ENCODE measurements around the gene CD247.

CD247 gene

DNA sequence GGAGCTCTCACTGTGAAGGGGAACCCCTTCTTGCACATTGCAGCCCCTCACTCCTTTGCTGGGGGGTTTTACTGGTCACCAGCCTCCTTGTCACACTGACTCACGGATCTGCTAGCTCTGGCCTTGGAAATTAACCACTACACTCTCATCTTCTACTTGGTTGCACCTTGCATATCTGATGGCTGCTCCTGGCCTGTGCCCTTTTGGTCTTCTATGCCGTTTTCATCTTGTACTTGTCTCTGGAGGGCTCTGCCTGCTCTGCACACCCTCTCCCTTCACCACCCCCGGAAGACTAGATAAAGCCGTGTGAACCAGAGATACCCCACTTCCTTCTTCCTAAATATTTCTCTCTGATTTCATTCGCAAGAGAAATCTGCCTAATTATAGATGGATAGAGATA lies 44.6 kb downstream of the CD247 start:
- in situ Hi-C loops (cut with HindIII; ENCODE audit: low sequenced_read_pairs), result no loop called here
- TF ChIP-seq, protein P1, sequence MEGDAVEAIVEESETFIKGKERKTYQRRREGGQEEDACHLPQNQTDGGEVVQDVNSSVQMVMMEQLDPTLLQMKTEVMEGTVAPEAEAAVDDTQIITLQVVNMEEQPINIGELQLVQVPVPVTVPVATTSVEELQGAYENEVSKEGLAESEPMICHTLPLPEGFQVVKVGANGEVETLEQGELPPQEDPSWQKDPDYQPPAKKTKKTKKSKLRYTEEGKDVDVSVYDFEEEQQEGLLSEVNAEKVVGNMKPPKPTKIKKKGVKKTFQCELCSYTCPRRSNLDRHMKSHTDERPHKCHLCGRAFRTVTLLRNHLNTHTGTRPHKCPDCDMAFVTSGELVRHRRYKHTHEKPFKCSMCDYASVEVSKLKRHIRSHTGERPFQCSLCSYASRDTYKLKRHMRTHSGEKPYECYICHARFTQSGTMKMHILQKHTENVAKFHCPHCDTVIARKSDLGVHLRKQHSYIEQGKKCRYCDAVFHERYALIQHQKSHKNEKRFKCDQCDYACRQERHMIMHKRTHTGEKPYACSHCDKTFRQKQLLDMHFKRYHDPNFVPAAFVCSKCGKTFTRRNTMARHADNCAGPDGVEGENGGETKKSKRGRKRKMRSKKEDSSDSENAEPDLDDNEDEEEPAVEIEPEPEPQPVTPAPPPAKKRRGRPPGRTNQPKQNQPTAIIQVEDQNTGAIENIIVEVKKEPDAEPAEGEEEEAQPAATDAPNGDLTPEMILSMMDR (IDR thresholded peaks at IDR 0.05; ENCODE audit: low read depth, low read length), result no peak
- H3K4me3 ChIP-seq (ENCODE audit: low read depth, low read length), result no peak overlapping the region
- no peak for DNase-seq (ENCODE audit: low read depth, low spot score)

DNA sequence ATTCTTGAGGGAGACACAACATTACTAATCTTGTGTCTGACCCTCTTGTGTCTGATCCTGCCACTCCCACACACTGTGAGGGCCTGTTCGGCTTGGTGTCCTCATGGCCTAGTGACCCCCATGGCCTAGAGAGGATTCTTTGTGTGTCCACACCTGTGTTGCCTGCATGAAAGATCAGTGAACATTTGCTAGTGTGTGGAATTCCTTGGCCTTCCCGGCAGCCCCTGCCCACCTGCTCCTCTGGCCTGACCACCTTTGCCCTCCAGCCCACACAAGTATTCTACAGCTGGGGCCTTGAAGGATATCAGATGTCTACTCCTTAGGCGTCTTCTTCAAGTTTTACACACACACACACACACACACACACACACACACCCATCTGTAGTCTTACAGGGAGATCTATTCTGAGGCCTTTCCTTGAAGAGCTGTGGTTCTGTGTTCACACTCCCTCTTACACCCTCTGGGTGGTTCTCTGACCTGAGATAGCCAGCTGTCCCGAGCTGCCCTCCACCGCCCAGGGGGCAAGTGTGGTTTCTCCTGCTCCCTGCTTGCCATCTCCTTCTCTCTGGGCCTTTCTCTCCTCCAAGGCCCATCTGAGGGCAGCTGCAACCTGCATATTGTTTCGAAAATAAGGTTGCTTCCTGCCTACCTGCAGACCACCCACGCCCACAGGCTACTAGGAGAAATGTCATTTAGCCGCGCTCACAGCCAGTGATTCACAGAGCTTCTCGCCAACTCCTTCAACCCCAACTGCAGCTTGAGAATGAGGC lies 45.4 kb downstream of the CD247 start:
- H3K4me3 ChIP-seq (ENCODE audit: low read depth, low read length), result no peak overlapping the region
- TF ChIP-seq, protein P1 (IDR thresholded peaks at IDR 0.05; ENCODE audit: low read depth, low read length), result no peak
- DNase-seq (ENCODE audit: low read depth, low spot score), result no peak
- in situ Hi-C loops (cut with HindIII; ENCODE audit: low sequenced_read_pairs), result no loop called here

DNA sequence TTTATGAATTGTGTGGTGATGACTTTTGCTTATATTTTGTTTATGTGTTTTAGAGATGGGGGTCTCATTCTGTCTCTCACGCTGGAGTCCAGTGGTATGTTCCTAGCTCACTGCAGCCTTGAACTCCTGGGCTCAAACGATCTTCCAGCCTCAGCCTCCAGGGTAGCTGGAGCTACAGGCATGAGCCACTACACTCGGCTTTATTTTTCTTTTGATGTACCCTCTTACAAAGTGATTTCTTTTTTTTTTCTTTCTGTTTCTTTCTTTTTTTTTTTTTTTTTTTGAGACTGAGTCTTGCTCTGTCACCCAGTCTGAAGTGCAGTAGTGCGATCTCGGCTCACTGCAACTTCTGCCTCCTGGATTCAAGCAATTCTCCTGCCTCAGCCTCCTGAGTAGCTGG lies 46.8 kb downstream of the CD247 start:
- TF ChIP-seq, protein P1 (IDR thresholded peaks at IDR 0.05; ENCODE audit: low read depth, low read length), result no peak

DNA sequence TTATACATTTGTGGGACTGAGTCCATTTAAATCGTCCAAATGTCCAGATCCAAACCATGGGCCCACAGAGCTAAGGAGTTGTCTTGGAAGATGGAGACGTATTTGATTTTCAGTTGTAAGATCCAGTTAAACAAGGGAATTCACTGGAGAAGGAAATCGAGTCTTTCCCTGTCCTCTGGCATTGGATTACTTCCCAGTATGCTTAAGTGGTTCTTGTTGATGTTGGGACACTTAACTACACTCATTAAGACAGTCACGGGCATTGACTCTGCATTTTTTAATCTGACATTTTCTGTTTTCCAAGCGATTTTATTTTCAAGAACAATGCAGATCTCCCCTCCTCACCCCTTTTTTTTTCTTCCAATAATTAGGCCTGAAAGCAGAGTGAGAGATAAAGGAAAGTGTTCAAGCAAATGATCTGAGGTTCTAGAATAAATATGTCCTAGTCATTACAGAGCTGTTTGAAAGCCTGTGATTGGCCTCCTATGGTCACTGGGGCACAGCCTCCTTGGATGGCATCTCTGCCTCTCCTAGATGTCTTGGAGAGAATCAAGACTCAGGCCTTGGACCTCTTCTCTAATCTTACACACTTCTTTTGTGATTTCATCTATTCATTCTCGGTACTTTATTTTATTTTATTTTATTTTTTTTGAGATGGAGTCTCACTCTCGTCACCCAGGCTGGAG lies 48.9 kb downstream of the CD247 start:
- TF ChIP-seq, protein P1 (IDR thresholded peaks at IDR 0.05; ENCODE audit: low read depth, low read length), result no peak
- in situ Hi-C loops (cut with HindIII; ENCODE audit: low sequenced_read_pairs), result no loop called here
- H3K4me3 ChIP-seq (ENCODE audit: low read depth, low read length), result no peak overlapping the region
- no peak for DNase-seq (ENCODE audit: low read depth, low spot score)

More for the DNA sequence above, 46.8 kb downstream of the CD247 start:
- no peak for DNase-seq (ENCODE audit: low read depth, low spot score)
- H3K4me3 ChIP-seq (ENCODE audit: low read depth, low read length), result no peak overlapping the region
- in situ Hi-C loops (cut with HindIII; ENCODE audit: low sequenced_read_pairs), result no loop called here

DNA sequence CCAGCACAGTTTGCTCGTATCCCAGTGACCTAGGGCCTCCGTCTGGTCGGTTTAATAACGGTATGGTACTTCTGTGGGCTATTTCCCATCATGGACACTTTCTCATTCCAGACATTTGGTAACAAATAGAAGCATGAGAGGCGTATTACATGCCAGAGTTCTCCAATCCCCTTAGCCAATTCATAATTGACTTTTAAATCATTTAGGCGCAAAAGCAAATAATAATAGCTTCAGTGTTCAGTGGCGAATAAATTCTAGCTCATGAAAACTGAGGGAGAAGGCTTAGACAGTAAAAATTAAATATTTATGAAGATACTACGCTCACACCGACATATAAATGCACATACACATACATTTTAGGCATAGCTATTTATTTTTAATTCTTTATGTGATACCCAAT lies 50.6 kb downstream of the CD247 start:
- TF ChIP-seq, protein P1 (IDR thresholded peaks at IDR 0.05; ENCODE audit: low read depth, low read length), result no peak
- in situ Hi-C loops (cut with HindIII; ENCODE audit: low sequenced_read_pairs), result no loop called here
- no peak overlapping the region for H3K4me3 ChIP-seq (ENCODE audit: low read depth, low read length)
- no peak for DNase-seq (ENCODE audit: low read depth, low spot score)

DNA sequence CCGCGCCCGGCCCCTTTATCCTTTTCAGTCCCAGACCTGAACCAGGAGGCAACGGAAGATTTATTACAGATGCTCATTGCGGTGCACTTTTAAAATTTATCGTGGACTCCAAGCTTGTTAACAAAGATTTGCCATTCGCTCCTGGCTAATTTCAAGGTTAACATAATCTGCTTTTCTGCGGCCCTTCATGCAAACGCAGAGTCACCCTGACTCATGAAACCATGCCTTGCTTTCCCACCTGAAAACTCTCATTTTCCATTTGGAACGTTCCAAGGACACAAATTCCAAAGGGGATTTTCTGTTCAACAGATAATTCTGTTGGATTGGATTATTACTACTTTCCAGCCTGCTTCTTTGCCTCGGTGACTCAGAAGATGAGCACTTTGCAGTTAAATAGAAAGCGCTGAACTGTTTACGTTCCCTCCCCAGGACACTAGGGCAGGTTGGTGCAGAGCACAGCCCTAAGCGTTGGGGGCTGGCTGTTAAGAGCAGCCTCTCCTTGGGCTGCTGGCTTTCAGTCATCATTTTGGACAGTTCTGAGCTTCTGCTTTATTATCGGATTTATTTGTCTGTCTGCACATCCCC lies 51.1 kb downstream of the CD247 start:
- in situ Hi-C loops (cut with HindIII; ENCODE audit: low sequenced_read_pairs), result no loop called here
- TF ChIP-seq, protein P1 (IDR thresholded peaks at IDR 0.05; ENCODE audit: low read depth, low read length), result no peak
- peak; percentile 13 for DNase-seq (ENCODE audit: low read depth, low spot score)
- no peak overlapping the region for H3K4me3 ChIP-seq (ENCODE audit: low read depth, low read length)

Data from astrocyte of the spinal cord (primary cell).